Esophagus muscularis mucosa (tissue), 4 donors: ENCODE measurements around the gene CCDC127.

Experiments
- CTCF ChIP-seq, 3 experiments: fragments of 200-600 bp in 2 of 3; fragments of 450-650 bp in 1 of 3; sonication (generic) in 2 of 3; IDR thresholded peaks; one replicate each; pipeline ENCODE4 v1.5.1; 2017 to 2019; ENCODE audit warnings: antibody characterized with exemption in 3 of 3, mild to moderate bottlenecking in 2 of 3, moderate library complexity in 1 of 3
- EP300 ChIP-seq: sonication (generic); formaldehyde crosslinking; IDR thresholded peaks from one replicate; pipeline ENCODE4 v1.6.1; 2017; ENCODE audit warnings: antibody characterized with exemption
- POLR2A ChIP-seq: fragments of 450-650 bp; IDR thresholded peaks from one replicate; pipeline ENCODE4 v1.6.1; 2017; ENCODE audit warnings: antibody characterized with exemption, moderate library complexity, mild to moderate bottlenecking, low read depth
- POLR2AphosphoS5 ChIP-seq, 2 donors: sonication (generic); formaldehyde crosslinking; IDR thresholded peaks; one replicate each; pipeline ENCODE4 v1.6.1; 2017; ENCODE audit warnings: antibody characterized with exemption in 2 of 2

- TF ChIP-seq CTCF (IDR thresholded peaks at IDR 0.05): no peak
- TF ChIP-seq EP300: no peak
- TF ChIP-seq POLR2A: no peak
- no peak for TF ChIP-seq POLR2AphosphoS5 (IDR thresholded peaks at IDR 0.05)
Observed at GRCh38 chr5:147751-148150, 70.2 kb downstream of the CCDC127 start.
